B cell (primary cell): ENCODE results near the gene MED26. TPM values are rescaled to one million over a fixed set of nuclear protein-coding genes. Genes with fewer than 3 reads are reported as not detected.

Source experiments
- ATAC-seq: fragments of 200-7000 bp; cut with Tn5 transposase; one replicate; pipeline ENCODE4 v1.10.0; 2021; ENCODE audit warnings: low read depth, mild to moderate bottlenecking, moderate number of reproducible peaks, moderate library complexity
- CTCF ChIA-PET: fragments of 350-600 bp; sonication (Branson Sonifier 250); formaldehyde crosslinking; loops from one replicate; lab custom pipeline; 2021; ENCODE audit warnings: antibody characterized with exemption, inconsistent platforms; lab: Charles Lee
- POLR2A ChIA-PET: fragments of 350-600 bp; sonication (Branson Sonifier 250); formaldehyde crosslinking; loops from one replicate; lab custom pipeline; 2021; ENCODE audit warnings: antibody characterized with exemption; lab: Charles Lee
- DNase-seq: peaks from one replicate; pipeline ENCODE4 v3.0.0; 2013
- H2AFZ ChIP-seq: 2 replicates; pipeline ENCODE4 v1.6.1; 2012; ENCODE audit warnings: mild to moderate bottlenecking, low read depth, low read length; ENCODE audit not compliant: insufficient read depth, poor library complexity, severe bottlenecking
- H3K27ac ChIP-seq, 2 donors: 1 replicate in 1 of 2; 2 replicates in 1 of 2; pipeline ENCODE4 v1.5.1; 2012 to 2013; ENCODE audit warnings: low read length in 2 of 2, mild to moderate bottlenecking in 2 of 2, moderate library complexity in 1 of 2
- H3K27me3 ChIP-seq, 4 experiments: fragments of 200-600 bp in 1 of 4; sonication (generic) in 1 of 4; replicated peaks in 1 of 4; 1 replicate in 2 of 4; 2 replicates in 2 of 4; pipeline versions ENCODE4 v1.6.1 to v1.7.0; 2013 to 2016; ENCODE audit warnings: low read length in 3 of 4, mild to moderate bottlenecking in 2 of 4, mixed read lengths in 1 of 4, moderate library complexity in 1 of 4; ENCODE audit not compliant: insufficient read depth in 4 of 4, control insufficient read depth in 3 of 4; ENCODE audit errors: control extremely low read depth in 1 of 4
- H3K36me3 ChIP-seq, 2 experiments: replicated peaks in 1 of 2; 1 replicate in 1 of 2; 2 replicates in 1 of 2; pipeline versions ENCODE4 v1.6.1 to v1.7.1; 2013; ENCODE audit warnings: low read length in 1 of 2; ENCODE audit not compliant: insufficient read depth in 2 of 2, control insufficient read depth in 1 of 2; ENCODE audit errors: control extremely low read depth in 1 of 2, extremely low read depth in 1 of 2
- H3K4me1 ChIP-seq, 2 donors: fragments of 200-600 bp in 1 of 2; sonication (generic) in 1 of 2; 1 replicate in 1 of 2; 2 replicates in 1 of 2; pipeline versions ENCODE4 v1.5.1 to v1.6.1; 2013 to 2017; ENCODE audit warnings: low read length in 2 of 2; ENCODE audit not compliant: control insufficient read depth in 2 of 2, insufficient read depth in 2 of 2
- H3K4me2 ChIP-seq: replicated peaks from 2 replicates; pipeline ENCODE3; 2012; ENCODE audit warnings: mild to moderate bottlenecking, low read depth, low read length; ENCODE audit not compliant: poor library complexity, severe bottlenecking
- H3K4me3 ChIP-seq, 5 experiments: fragments of 200-600 bp in 1 of 5; sonication (generic) in 1 of 5; 1 replicate in 3 of 5; 2 replicates in 2 of 5; pipeline versions ENCODE4 v1.5.1 to v1.7.0; 2011 to 2016; ENCODE audit warnings: low read length in 4 of 5, mild to moderate bottlenecking in 4 of 5, low read depth in 2 of 5, control low read depth in 1 of 5, moderate library complexity in 1 of 5; ENCODE audit not compliant: insufficient read depth in 1 of 5; ENCODE audit errors: control extremely low read depth in 1 of 5, extremely low read depth in 1 of 5
- H3K79me2 ChIP-seq: fragments of 200-600 bp; sonication (generic); one replicate; pipeline ENCODE4 v1.6.0; 2016; ENCODE audit warnings: low read length; ENCODE audit not compliant: control insufficient read depth, insufficient read depth
- H3K9ac ChIP-seq: fragments of 200-600 bp; sonication (generic); 2 replicates; pipeline ENCODE4 v1.6.1; 2017; ENCODE audit warnings: mild to moderate bottlenecking, low read length, moderate library complexity
- H3K9me3 ChIP-seq, 3 donors: one replicate each; pipeline versions ENCODE4 v1.6.1 to v1.7.1; 2013; ENCODE audit warnings: low read length in 2 of 3; ENCODE audit not compliant: control insufficient read depth in 2 of 3, insufficient read depth in 1 of 3; ENCODE audit errors: control extremely low read depth in 1 of 3
- H4K20me1 ChIP-seq: 2 replicates; pipeline ENCODE4 v1.6.0; 2012; ENCODE audit warnings: mild to moderate bottlenecking, low read length; ENCODE audit not compliant: insufficient read depth, control insufficient read depth, poor library complexity, severe bottlenecking
- H3K27ac Mint-ChIP-seq: one replicate; pipeline ENCODE4 v1.8.0; 2021; ENCODE audit warnings: mixed read lengths
- H3K27me3 Mint-ChIP-seq: one replicate; pipeline ENCODE4 v1.8.0; 2021; ENCODE audit warnings: mixed read lengths
- H3K4me1 Mint-ChIP-seq: one replicate; pipeline ENCODE4 v1.8.0; 2021; ENCODE audit warnings: mixed read lengths
- H3K4me3 Mint-ChIP-seq: one replicate; pipeline ENCODE4 v1.8.0; 2021; ENCODE audit warnings: mixed read lengths
- H3K9me3 Mint-ChIP-seq: one replicate; pipeline ENCODE4 v1.8.0; 2022; ENCODE audit warnings: mixed read lengths; ENCODE audit not compliant: insufficient read depth
- CTCF ChIP-seq: fragments of 200-600 bp; IDR thresholded peaks from one replicate; pipeline ENCODE4 v1.8.0; 2022; ENCODE audit warnings: antibody characterized with exemption, mild to moderate bottlenecking
- EZH2 ChIP-seq: IDR thresholded peaks from 2 replicates; pipeline ENCODE4 v1.6.1; 2012; ENCODE audit warnings: borderline replicate concordance, low read depth, mild to moderate bottlenecking, moderate library complexity, low read length; ENCODE audit not compliant: insufficient read depth, poor library complexity, severe bottlenecking
- WGBS: methylation state at CpG from one replicate; pipeline ENCODE4 v1.1.5; 2013; ENCODE audit warnings: missing lambda C conversion rate; ENCODE audit not compliant: insufficient coverage; 5-methylcytosine and 5-hydroxymethylcytosine counted together
- intact Hi-C: fragments of 100-400 bp; cut with micrococcal nuclease; formaldehyde crosslinking; loops from one replicate; pipeline ENCODE4 v1.10.0; 2022
- polyA plus RNA-seq: library from polyadenylated mRNA; depleted of rRNA; stranded (reverse); fragments of >200 nt; gene quantifications from 2 replicates; pipeline ENCODE4 v1.2.3, GENCODE V29; 2012
- total RNA-seq, 2 donors: library from RNA; stranded (reverse); fragments of 120-200 nt in 1 of 2; gene quantifications; 1 replicate in 1 of 2; 2 replicates in 1 of 2; pipeline versions ENCODE4 v1.2.3 to v1.2.4, GENCODE V29; 2013 to 2022

MED26 gene
- total and polyA plus RNA-seq, 2 donors (not counting 1 experiment from before 2014, with no cell fraction given), result 15.6 to 33.6 TPM

DNA sequence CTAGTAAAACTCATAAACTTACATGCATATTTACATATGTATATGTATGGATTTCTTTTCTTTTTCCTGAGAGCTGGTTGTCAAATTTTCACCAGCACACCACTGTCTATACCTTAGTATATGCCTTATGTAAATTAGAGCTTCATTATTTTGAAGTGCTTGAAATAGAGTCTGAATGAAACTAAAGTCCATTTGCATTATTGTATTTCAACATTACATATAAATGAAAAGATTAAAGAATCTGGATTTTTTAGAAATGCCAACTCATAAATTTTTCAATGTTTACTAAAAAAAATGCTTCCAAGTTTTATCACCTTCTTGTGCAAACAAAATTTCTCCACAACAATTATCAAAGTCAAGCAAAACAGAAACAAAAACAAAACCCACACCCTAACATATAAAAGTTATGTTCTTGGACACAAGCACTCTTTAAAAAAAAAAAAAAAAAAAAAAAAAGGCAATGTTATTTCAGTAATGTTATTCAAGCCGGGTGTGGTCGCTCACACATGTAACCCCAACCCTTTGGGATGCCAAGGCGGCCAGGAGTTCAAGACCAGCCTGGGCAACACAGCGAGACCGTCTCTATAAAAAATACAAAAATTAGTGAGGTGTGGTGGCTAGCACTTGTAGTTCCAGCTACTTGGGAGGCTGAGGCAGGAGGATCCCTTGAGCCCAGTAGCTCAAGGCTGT is 18.3 kb downstream of the MED26 start:
- no peak overlapping the region for H3K4me3 ChIP-seq
- H4K20me1 ChIP-seq, result peaks cover 81% of the 10 kb centered on the region
- intact Hi-C loops, result no loop called here
- peaks cover 49 to 53% of the 10 kb centered on the region in 2 donors for H3K4me1 ChIP-seq
- H3K79me2 ChIP-seq, result peaks cover 100% of the 10 kb centered on the region
- no peak overlapping the region for H3K9ac ChIP-seq
- CTCF ChIA-PET, result interaction anchor here (0.6 to 0.9 kb wide), 3 partner anchors 11 to 81 kb away, joined by 3 read pairs; no protein-coding TSS in a partner anchor
- POLR2A ChIA-PET, result interaction anchor here (0.6 to 1.1 kb wide), 4 partner anchors 15 to 610 kb away, joined by 3 to 11 read pairs (median 6); no protein-coding TSS in a partner anchor
- peak overlapping the region; percentile 36 for H3K4me2 ChIP-seq
- WGBS, result no CpG with 5 or more reads among the region's 5 CpGs
- no peaks in the 10 kb centered on the region for H3K27me3 Mint-ChIP-seq
- DNase-seq, result no peak
- peaks cover 0 to 2% (median 0%) of the 10 kb centered on the region in 3 donors for H3K9me3 ChIP-seq
- H3K4me1 Mint-ChIP-seq, result peaks cover 77% of the 10 kb centered on the region
- ATAC-seq, result no peak
- no peak for TF ChIP-seq EZH2
- TF ChIP-seq CTCF, result no peak
- no peak overlapping the region for H3K4me3 Mint-ChIP-seq
- no peak overlapping the region for H3K27ac Mint-ChIP-seq
- no peak overlapping the region for H2AFZ ChIP-seq
- no peaks in the 10 kb centered on the region for H3K27me3 ChIP-seq
- no peak overlapping the region for H3K27ac ChIP-seq
- H3K9me3 Mint-ChIP-seq, result no peaks in the 10 kb centered on the region
- peaks cover 0 to 11% of the 10 kb centered on the region in 2 experiments for H3K36me3 ChIP-seq

DNA sequence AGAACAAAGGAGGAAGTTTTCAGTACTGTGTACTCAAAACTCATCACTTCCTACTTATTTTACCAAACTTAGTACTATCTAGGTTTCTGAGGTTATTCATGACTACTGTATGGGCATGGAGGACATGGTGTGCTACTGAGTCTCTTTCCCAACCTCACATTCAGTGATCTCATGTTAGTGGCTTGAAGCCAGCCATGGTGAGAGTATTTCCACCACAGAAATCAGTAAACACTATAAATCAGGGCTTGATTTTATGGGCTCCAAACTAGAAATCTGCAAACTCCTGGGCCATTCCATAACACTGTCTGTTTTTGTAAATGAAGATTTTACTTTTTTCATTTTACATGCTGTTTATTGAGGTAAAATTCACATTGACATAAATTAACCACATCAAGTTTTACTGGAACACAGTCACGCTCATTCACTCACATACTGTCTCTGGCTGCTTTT is 19.7 kb downstream of the MED26 start:
- ChIA-PET CTCF (interaction anchor here (1.1 kb wide), 1 partner anchor 10 kb away, joined by 3 read pairs; no protein-coding TSS in a partner anchor), POLR2A (no interaction called here)
- Mint-ChIP-seq H3K9me3 (no peaks in the 10 kb centered on the region), H3K4me3 (peak overlapping the region; percentile 40), H3K27ac (peak overlapping the region; percentile 79), H3K4me1 (peaks cover 79% of the 10 kb centered on the region), H3K27me3 (no peaks in the 10 kb centered on the region)
- TF ChIP-seq CTCF, result no peak
- no peak for TF ChIP-seq EZH2
- intact Hi-C loops, result no loop called here
- Histone ChIP-seq H3K4me3 (no peak overlapping the region), H3K36me3 (peaks cover 0 to 11% of the 10 kb centered on the region in 2 experiments), H3K9me3 (peaks cover 0 to 2% (median 0%) of the 10 kb centered on the region in 3 donors), H3K9ac (no peak overlapping the region), H3K4me1 (peaks cover 47 to 57% of the 10 kb centered on the region in 2 donors), H3K27me3 (no peaks in the 10 kb centered on the region), H3K4me2 (peak overlapping the region; percentile 37), H4K20me1 (peaks cover 81% of the 10 kb centered on the region), H3K79me2 (peaks cover 100% of the 10 kb centered on the region), H2AFZ (no peak overlapping the region), H3K27ac (peak overlapping the region; percentile 10 to 56)
- no CpG with 5 or more reads among the region's 1 CpG for WGBS
- no peak for ATAC-seq
- DNase-seq, result no peak
